ENCODE data around the gene NRGN.

NRGN gene

GRCh38 chr11:124796312-124796711 is 56.6 kb downstream of the NRGN start:
- DNase-seq = no peak
